Stromal cell of bone marrow (primary cell): ENCODE measurements around the gene DCAF17.
"Not testable (repeated sequence)": the region's sequence is repeated elsewhere in the genome, so short reads cannot be mapped to it uniquely, and the experiment has no call there.

Source experiments
- DNase-seq: peaks from one replicate; pipeline ENCODE4 v3.0.0-alpha.2; 2012; ENCODE audit warnings: low read depth

The DCAF17 gene

DNA sequence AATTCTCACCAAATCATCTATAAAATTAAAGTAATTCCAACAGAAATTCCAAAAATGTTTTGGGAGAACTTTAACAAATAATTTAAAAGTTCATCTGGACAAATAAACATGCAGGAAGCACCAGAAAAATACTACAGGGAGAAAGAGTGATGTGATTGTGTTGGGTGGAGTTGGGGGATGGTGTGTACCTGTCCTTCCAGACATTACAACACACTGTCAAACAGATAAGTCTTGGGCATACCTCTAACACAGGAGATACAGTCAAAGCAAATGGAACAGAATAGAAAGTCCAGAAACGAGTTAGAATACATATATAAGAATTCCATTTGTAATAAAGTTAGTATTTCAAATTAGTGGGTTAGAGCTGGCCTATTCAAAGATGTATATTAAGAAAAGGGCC, 22.8 kb upstream of the DCAF17 start:
- no peak for DNase-seq

DNA sequence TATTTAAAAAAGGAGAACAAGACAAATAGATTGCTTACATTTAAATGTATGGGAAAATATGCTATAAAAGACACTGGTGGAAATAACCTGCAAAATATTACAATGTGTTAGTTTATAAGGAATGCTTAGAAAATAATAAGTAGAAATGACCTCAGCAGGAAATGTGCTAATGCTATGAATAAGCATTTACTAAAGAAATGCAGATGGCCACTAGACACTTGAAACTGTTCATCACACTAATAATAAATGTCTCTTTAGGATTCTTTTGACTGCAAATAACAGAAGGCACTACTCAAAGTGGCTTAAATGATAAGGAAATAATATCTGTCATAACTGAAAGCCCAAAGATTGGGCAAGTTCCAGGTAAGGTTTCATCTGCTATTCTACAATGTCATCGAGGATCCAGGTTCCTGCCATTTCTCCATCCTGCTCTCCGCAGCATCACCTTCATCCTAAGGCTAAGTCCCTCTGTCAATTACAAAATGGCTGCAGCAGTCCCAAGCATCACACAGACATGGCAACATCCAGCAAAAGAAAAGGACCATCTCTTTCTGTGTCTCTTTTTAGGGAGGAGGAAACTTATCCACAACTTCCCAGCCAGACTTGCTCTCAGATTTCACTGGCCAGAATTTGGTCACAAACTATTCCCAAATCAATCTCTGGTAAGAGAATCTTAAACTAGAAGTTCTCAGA, 22.1 kb upstream of the DCAF17 start:
- DNase-seq = no peak

DNA sequence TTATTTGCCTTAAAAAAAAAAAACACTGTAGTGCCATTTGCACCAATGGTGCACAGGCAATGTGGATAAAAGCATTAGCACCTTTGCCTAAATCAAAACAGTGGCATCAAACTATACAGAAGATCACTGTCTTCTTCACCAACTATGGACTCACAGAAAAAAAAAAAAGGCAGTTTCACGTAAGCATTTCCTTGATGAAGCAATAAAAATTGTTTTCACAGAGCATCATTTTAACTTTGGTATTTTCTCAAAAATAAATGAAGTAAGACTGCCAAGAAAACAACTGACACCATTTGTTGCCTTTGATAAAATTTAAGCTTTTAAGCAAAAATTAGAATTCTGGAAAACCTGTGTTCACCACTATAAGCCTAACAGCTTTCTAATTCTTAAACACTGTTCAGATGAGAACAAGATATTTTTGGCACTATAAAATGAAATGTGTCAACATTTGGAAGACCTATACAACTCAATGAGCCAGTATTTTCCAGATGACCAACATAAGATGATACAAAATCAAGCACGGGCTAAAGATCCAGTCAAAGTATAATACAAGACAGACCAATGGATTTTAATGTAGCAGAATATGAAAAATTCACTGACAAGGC, 21.4 kb upstream of the DCAF17 start:
- DNase-seq = no peak

DNA sequence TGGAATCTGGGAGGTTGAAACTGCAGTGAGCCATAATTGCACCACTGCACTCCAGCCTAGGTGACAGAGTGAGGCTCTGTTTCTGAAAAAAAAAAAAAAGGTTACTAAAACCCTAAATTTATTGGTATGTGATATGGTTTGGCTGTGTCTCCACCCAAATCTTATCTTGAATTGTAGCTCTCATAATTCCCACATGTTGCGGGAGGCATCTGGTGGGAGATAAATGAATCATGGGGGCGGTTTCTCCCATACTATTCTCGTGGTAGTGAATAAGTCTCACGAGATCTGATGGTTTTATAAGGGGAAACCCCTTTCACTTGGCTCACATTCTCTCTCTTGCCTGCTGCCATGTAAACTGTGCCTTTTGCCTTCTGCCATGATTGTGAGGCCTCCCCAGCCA, 19.4 kb upstream of the DCAF17 start:
- DNase-seq = not testable (repeated sequence)

DNA sequence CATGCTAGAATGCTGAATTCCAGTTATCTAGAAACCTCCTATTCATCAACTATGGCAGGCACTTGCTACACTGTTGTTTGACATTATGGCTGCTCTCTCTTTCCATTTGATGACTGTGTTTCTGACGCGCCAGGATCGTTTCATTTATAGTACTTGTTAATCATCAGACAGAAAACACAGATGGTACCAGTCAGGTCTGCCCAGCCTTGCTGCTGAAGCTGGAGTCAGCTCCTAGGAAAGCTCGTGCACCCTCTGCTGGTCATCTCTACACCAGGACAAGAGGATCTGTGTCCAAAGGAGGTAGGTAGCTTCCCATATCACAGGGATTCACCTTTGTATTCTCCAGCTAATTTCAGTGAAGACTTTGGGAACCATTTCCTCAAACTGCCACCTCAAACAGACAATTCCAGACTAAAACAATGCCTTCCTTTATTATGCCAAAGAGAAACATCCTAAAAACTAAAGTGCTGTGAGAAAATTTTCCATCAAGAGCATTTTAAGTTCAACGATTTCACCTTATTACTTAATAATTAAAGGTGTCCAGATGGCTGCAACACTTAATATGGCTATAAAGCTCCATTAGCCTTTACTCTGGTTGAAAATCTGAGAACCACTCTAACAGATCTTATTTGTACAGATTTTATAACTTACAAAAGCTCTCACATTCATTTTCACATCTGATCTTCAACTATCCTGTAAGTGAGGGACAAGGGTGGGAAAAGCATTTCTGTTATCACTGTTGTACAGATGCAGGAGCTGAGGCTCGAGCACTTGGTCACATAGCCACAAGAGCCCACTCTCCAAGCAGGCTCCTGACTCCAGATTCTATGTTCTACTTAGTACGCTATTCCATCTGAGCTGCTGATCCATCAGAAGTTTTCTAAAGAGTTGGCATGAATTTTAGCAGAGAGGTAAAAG, 17.8 kb upstream of the DCAF17 start:
- DNase-seq = peak; percentile 94

DNA sequence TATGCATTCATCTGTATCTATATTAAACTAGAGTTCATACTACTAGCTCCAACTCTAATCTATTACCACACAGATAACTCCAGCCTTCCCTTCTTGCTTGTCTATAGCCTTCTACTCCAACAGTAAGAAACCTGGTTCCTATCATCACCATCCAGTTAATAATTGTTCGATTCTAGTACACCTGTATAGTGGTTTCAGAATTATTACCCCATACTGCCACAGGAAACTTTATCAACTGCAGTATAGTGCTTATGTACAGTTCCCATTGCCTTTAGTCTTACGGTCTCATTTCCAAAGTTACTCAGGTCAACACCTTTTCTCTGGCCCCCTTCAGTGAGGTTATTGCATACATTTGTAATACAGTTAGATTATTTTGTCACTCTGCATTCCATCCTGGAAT, 14.7 kb upstream of the DCAF17 start:
- no peak for DNase-seq

DNA sequence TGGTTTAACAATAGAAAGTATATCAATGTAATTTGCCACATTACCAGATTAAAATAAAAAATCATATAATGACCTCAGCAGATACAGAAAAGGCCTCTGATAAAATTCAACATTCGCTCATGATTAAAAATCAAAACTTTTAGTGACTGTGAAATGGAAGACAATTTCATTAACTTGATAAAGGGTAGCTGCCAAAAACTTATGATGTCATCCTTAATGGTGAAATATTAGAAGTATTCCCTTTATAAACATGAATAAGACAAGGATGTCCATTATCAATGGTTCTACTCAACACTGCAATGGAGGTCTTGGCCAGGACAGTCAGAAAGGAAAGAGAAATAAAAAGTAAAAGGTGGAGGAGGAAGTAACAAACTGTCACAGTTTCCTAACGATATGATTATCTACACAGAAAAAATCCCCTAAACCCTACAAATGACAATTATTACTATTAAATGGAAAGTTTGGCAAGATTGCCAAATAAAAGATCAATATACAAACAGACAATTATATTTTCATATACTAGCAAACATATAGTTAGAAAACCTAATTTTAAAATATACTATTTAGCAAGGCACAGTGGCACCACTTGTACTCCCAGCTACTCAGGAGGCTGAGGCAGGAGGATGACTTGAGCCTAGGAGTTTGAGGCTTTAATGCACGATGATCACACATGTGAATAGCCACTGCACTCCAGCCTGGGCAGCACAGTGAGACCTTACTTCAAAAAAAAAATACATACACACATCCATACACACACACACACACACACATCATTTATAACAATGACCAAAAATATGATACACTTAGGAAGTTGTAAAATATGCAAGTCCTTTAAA, 13.1 kb upstream of the DCAF17 start:
- DNase-seq = no peak

DNA sequence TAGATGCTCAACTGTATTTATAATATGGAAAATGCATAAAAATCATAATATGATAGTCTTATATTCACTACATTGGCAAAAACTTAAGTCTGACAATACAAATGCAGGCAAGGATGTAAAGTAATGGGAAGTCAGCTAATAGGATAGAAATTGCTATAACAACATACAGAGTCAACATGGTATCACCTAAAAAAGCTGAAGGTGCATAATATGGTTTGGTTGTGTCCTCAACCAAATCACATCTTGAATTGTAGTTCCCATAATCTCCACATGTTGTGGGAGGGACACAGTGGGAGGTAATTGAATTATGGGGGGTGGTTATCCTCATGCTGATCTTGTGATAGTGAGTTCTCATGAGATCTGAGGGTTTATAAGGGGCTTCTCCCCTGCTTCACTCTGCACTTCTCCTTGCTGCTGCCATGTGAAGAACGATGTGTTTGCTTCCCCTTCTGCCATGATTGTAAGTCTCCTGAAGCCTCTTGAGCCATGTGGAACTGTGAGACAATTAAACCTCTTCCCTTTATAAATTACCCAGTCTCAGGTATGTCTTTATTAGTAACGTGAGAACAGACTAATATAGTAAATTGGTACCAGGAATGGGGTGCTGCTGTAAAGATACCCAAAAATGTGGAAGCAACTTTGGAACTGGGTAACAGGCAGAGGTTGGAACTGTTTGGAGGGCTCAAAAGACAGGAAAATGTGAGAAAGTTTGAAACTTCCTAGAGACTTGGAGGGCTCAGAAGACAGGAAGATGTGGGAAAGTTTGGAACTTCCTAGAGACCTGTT, 11.1 kb upstream of the DCAF17 start:
- not testable (repeated sequence) for DNase-seq

DNA sequence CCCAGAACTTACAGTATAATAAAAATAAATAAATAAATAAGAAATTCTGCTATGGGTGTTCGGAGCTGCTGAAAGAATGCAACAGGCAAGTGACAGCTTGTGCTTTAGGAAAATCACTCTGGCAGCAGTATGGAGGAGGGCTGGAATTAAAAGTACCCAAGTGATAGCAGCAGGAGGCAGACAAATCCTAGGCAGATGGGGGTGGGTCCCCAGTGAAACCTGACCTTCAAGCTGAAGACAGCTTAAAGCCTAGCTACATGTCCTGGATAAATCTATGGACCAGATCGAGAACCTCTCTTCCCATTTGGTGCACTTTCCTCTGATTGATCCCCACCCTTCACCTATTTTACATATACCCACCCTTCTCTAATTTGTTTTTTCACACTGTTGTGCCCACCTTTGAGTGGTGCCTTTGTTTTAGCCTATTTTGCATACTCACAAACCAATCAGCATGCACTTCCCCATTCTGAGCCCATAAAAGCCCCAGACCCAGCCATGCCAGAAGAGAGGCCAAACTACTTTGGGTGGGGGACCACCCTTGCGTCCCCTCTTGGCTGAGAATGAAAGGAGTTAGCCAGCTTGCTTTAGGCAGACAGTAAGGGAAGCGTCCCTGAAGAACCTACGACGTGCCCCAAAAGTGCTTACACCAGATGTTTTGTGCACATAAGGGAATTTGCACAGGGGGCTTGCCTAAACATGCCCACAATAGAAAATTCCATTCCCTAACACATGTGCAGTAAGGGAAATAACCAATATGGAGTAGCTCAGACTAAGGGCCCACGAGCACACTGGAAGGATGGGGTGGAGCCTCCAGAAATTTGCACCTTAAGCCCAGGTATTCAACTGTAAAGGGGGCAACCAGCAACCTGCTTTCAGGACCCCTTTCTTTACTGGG, 3.3 kb upstream of the DCAF17 start:
- no peak for DNase-seq

DNA sequence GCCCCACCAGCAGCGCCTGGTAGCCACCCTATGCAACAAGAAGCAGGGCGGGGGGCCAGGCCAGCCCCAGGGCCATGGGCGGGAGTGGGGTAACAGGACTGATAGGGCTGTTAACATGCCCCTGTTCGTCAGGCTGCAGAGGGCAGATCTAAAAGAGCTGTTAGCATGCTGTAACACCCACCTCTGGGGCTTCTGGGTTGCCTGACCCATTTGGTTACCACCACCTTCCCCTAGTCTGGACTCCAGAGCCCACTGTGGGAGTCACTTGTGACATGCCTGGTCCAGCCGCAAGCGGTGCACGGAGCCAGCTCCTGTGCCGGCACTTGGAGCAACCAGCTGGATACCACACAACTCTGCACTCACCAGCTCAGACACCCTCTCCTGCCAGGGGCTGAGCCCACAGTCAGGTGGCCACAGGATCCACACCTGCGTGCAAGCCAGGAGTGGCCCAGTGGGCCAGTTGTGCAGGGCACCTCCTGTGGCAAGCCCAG, 2.3 kb upstream of the DCAF17 start:
- DNase-seq = no peak

DNA sequence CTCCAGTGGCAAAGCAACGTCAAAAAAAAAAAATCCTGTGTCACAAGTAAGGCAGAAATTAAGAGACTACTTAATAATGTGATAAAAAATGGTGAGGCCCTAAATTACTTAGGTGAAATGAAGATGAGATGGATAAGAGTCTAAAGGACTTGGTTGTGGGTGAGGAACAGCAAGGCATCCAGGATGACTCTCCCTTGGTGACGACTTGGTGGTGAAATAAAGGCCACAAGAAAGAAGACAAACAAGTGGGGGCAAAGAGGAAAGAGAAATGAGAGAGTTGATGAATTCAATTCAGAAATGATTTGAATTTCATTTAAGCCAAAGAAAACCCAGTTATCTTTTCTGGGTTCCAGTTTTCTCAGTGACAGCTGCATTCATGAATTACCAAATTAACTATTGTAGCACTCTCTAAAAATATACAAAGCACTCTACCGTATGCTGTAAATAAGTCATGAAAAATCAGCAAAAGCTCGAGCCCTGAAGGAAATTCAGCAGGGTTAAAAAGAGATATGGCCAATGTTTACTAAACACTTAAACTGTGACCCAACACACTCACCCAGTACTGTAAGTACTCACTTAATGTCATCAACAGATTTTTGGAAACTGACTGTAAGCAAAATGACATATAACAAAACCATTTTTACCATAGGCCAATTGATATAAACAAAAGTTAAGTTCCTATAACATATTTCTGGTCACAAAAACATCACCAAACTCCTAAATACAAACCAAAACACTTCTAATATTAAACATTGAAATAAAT, 1.6 kb upstream of the DCAF17 start:
- no peak for DNase-seq

DNA sequence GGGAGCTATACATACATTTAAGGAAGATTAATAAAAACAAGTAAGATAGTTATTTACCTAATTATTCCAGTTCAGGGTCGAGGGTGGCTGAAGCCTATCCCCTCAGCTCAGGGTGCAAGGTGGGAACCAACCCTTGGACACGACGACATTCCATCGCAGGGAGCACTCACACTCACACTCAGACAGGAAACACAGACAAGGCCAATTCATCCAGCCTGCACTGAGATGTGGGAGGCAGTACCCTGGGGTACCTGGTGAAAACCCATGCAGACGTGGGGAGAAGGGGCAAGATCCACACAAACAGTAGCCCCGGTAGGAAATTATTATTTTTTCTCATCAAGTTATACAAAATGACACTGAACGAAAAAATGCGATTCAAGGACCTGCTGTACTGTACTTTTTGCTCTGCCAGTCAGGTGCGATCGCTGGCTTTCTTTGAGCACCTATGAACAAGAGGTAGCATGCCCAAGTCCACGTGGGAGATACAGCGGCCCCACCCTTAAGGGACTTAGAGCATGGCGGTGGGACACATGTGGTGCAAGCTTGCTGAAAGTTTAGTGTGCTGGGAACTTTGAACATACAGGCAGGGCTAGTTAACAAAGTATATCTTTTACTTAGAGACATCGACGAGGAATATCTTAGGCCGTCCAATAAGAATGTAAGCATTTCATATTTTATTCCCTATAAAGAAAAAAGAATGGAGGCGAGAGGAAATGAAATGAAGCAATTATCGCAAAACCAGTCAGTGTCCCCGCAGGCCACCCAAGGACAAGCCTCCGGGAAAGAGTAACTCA, 860 bp upstream of the DCAF17 start:
- no peak for DNase-seq

DNA sequence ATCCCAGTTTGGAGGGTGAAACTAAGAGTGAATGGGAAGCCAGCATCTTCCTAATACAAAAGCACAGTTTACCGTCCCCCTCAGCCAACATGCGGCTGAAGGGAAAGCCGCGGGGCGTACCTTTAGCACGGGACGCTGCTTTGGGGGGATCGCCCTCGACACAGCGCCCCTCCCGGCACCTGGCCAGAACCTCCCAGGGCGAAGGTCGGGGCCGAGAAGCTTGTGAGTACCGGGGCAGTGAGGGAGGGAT, 338 bp upstream of the DCAF17 start, which contains the start of gene METTL8:
Gene METTL8 (minus strand): TSS at position 228 of the 250 bp plus-strand sequence. CDS start 41,805 bp downstream, outside the sequence.
- no peak for DNase-seq

DNA sequence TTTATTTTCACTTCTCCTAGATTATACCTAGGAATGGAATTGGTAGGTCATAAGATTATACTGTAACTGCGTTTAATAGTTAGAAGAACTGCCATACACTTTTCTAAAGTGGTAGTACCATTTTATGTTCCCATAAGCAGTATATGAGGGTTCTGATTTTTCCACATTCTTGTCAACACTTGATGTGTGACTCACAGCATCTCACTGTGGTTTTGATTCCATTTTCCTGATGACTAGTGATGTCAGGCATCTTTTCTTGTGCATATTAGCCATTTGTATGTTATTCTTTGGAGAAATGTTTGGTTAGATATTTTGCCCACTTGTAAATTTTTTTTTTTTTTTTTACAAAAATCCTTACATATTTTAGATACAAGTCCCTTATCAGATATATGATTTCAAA, 2.3 kb downstream of the DCAF17 start:
- peak; percentile 77 for DNase-seq

DNA sequence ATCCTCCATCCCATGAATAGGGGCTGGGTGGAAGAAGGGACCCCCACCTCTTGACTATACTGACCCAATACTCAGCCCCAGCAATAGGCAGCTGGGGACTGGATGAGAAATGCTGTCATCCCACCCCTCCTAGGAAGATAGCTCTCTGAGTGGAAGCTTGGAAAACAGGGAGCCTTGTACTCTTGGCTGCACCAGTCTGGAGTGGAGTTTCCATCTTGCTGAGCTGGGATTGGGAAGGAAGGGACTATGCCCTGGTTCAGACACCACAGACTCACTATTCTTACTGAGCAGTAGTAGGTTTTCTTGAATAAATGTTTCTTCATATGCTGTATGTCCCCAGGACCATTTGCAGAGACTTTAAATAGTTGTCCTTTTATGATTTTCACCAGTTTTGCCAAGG, 7.4 kb downstream of the DCAF17 start:
- DNase-seq = no peak

DNA sequence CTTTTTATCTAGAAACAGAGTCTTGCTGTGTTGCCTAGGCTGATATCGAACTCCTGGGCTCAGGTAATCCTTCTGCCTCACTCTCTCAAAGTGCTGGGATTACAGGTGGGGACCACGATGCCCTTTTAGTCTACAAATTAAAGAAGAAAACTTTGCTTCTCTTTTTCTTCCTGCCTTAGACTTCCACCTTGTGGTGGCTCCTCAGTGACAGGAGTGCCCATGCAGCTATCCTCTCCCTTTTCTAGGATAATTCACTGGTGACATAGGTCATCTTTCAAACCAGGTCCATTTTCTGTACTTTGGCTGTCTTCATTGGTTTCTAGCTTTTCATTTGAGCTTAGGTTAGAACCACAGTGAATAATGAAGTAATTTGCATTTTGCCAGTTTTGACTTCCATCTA, 13.6 kb downstream of the DCAF17 start:
- DNase-seq = no peak

DNA sequence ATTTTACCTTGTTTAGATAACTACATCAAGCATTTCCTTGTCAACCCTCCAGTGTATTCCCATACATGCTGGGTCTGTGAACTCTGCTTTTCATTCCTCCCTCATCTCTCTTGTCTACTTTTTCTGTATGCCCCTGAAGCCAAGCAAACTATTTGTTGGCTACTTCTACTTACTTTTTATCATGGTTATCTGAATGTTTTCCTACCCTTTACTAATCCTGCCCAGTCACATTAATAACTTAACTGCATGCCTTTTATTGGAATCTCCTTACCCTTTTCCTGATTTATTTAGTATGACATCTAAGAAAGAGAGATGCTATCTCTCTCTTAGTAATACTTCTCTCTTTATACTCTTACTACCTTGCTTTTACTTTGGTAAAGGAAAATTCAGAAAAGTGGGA, 17.0 kb downstream of the DCAF17 start:
- no peak for DNase-seq

DNA sequence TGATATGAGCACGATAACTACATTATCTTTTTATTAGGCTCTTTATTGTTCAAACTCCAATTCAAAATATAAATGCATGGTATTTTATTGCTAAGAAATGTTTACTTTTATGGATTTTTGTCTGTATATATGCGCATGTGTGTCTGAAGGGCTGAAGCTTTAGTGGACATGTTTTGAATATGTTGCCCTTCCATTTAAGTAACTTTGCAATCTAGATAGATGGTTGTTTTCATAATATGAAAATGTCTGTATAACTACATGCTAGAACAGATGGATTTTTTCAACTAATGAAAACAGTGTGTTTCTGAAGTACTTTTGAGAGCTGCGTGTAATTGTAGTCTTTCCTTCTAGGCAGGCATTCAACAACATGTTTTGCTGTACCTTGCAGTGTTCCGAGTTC, 18.7 kb downstream of the DCAF17 start:
- DNase-seq = no peak

DNA sequence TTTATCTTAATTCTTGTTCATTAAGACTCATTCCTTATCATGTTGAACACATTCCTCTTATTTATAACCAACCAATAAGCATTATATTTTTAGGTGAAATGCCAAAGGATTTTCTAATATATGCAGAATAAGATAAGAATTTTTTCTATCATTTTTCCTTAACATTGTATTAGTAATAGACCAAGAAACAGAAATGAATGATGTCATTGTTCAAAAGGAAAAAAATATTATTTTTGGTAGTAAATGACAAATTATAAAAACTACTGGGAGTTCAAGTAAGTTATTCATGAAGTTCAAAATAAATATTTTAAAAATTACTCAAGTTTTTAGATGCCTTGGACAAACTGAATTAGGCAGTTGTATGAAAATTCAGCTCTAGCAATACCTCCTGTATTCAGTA, 25.5 kb downstream of the DCAF17 start:
- DNase-seq = no peak
